Measurements from ENCODE around the gene GFRA4. TPM values are rescaled to one million over a fixed set of nuclear protein-coding genes. Genes with fewer than 3 reads are reported as not detected.
A peak's percentile ranks its signal among the peaks of the same experiment; 100 is the strongest.

GFRA4 gene
- total RNA-seq, 1 experiment from 2014 or later = not detected

GRCh38 chr20:3689978-3690377, 26.8 kb upstream of the GFRA4 start:
- ATAC-seq = no peak
- Histone ChIP-seq H3K36me3 (ENCODE audit: control insufficient read depth, insufficient read depth, low read length) (no peaks in the 10 kb centered on the region), H3K9me3 (ENCODE audit: control insufficient read depth, insufficient read depth, low read depth, low read length) (no peaks in the 10 kb centered on the region), H3K27ac (ENCODE audit: low read length) (no peak overlapping the region), H3K4me3 (ENCODE audit: low read depth in 2 of 2, low read length in 2 of 2) (no peak overlapping the region), H3K27me3 (ENCODE audit: control insufficient read depth, insufficient read depth, low read length) (no peaks in the 10 kb centered on the region), H3K4me1 (ENCODE audit: control insufficient read depth, insufficient read depth, low read length) (no peaks in the 10 kb centered on the region; the same call in 1 of the 2 replicates)
- DNase-seq (ENCODE audit: low read depth, low spot score) = no peak
- in situ Hi-C loops (cut with HindIII; ENCODE audit: low pct_unique_long_range_greater_than_20kb, low sequenced_read_pairs) (no loop called here), intact Hi-C loops (cut with micrococcal nuclease; ENCODE audit: unreplicated experiment) (no loop called here)
- BruUV-seq (replicated peaks) = no TSS peak
- ChIA-PET POLR2A (no interaction called here), CTCF (no interaction called here)
- no peak for TF ChIP-seq POLR2AphosphoS5 (IDR thresholded peaks at IDR 0.05; ENCODE audit: low read depth, low read length)

- H3K4me3 ChIP-seq (ENCODE audit: low read depth in 2 of 2, low read length in 2 of 2) = no peak overlapping the region
- in situ Hi-C loops (cut with HindIII; ENCODE audit: low pct_unique_long_range_greater_than_20kb, low sequenced_read_pairs) (no loop called here), intact Hi-C loops (cut with micrococcal nuclease; ENCODE audit: unreplicated experiment) (no loop called here)
- ChIA-PET CTCF (interaction anchor here (0.6 to 0.7 kb wide), 2 partner anchors 9 to 123 kb away, joined by 4 to 8 read pairs; no protein-coding TSS in a partner anchor), POLR2A (no interaction called here)
- no peaks in the 10 kb centered on the region for H3K9me3 ChIP-seq (ENCODE audit: control insufficient read depth, insufficient read depth, low read depth, low read length)
- DNase-seq (ENCODE audit: low read depth, low spot score) (no peak), ATAC-seq (peak; percentile 53; the same call in 1 of the 2 replicates)
- H3K27me3 ChIP-seq (ENCODE audit: control insufficient read depth, insufficient read depth, low read length) = no peaks in the 10 kb centered on the region
- no peaks in the 10 kb centered on the region; the same call in 1 of the 2 replicates for H3K4me1 ChIP-seq (ENCODE audit: control insufficient read depth, insufficient read depth, low read length)
- no peak overlapping the region for H3K27ac ChIP-seq (ENCODE audit: low read length)
- no TSS peak for BruUV-seq (replicated peaks)
- H3K36me3 ChIP-seq (ENCODE audit: control insufficient read depth, insufficient read depth, low read length) = no peaks in the 10 kb centered on the region
- TF ChIP-seq TCF7L2 (IDR thresholded peaks at IDR 0.05; ENCODE audit: low read depth, low read length) = no peak
- TF ChIP-seq POLR2AphosphoS5 (IDR thresholded peaks at IDR 0.05; ENCODE audit: low read depth, low read length) = no peak
- TF ChIP-seq, protein P1, sequence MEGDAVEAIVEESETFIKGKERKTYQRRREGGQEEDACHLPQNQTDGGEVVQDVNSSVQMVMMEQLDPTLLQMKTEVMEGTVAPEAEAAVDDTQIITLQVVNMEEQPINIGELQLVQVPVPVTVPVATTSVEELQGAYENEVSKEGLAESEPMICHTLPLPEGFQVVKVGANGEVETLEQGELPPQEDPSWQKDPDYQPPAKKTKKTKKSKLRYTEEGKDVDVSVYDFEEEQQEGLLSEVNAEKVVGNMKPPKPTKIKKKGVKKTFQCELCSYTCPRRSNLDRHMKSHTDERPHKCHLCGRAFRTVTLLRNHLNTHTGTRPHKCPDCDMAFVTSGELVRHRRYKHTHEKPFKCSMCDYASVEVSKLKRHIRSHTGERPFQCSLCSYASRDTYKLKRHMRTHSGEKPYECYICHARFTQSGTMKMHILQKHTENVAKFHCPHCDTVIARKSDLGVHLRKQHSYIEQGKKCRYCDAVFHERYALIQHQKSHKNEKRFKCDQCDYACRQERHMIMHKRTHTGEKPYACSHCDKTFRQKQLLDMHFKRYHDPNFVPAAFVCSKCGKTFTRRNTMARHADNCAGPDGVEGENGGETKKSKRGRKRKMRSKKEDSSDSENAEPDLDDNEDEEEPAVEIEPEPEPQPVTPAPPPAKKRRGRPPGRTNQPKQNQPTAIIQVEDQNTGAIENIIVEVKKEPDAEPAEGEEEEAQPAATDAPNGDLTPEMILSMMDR (IDR thresholded peaks at IDR 0.05) = no peak
- TF ChIP-seq, protein P2, sequence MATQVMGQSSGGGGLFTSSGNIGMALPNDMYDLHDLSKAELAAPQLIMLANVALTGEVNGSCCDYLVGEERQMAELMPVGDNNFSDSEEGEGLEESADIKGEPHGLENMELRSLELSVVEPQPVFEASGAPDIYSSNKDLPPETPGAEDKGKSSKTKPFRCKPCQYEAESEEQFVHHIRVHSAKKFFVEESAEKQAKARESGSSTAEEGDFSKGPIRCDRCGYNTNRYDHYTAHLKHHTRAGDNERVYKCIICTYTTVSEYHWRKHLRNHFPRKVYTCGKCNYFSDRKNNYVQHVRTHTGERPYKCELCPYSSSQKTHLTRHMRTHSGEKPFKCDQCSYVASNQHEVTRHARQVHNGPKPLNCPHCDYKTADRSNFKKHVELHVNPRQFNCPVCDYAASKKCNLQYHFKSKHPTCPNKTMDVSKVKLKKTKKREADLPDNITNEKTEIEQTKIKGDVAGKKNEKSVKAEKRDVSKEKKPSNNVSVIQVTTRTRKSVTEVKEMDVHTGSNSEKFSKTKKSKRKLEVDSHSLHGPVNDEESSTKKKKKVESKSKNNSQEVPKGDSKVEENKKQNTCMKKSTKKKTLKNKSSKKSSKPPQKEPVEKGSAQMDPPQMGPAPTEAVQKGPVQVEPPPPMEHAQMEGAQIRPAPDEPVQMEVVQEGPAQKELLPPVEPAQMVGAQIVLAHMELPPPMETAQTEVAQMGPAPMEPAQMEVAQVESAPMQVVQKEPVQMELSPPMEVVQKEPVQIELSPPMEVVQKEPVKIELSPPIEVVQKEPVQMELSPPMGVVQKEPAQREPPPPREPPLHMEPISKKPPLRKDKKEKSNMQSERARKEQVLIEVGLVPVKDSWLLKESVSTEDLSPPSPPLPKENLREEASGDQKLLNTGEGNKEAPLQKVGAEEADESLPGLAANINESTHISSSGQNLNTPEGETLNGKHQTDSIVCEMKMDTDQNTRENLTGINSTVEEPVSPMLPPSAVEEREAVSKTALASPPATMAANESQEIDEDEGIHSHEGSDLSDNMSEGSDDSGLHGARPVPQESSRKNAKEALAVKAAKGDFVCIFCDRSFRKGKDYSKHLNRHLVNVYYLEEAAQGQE (IDR thresholded peaks at IDR 0.05; ENCODE audit: insufficient read depth in 1 of 2, low read depth in 2 of 2, low read length in 1 of 2) = no peak
- TF ChIP-seq SIN3A (IDR thresholded peaks at IDR 0.05; ENCODE audit: borderline replicate concordance, insufficient read depth, low read depth, low read length) = no peak
These were observed 24.5 kb upstream of the GFRA4 start for GRCh38 chr20:3687655-3688054.

DNA sequence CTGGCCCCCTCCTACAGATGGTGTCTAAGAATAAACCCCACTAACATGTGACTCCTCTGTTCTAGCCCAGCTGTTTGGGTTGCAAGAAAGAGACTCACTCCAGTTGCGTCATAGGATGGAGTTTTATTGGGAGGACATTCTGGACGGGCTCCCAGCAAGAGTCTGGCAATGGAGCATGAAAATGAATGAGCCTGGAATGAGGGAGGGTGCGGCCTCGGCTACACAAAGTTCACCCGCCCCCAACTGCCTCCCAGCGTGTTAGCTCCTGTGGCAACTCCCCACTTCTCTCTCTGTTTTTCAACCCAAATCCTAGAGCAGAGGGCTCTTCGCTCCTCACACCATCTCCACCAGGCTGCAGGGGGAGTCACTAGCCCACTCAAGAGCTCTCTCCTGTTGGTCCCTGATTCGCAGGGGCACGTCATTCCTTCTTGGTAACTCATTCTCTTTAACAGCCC, 23.7 kb upstream of the GFRA4 start:
- TF ChIP-seq, protein P2 (IDR thresholded peaks at IDR 0.05; ENCODE audit: insufficient read depth in 1 of 2, low read depth in 2 of 2, low read length in 1 of 2) = no peak
- TF ChIP-seq SIN3A (IDR thresholded peaks at IDR 0.05; ENCODE audit: borderline replicate concordance, insufficient read depth, low read depth, low read length) (no peak), POLR2AphosphoS5 (IDR thresholded peaks at IDR 0.05; ENCODE audit: low read depth, low read length) (no peak), TCF7L2 (IDR thresholded peaks at IDR 0.05; ENCODE audit: low read depth, low read length) (no peak)
- TF ChIP-seq, protein P1 (IDR thresholded peaks at IDR 0.05) = no peak
- H3K4me3 ChIP-seq (ENCODE audit: low read depth in 2 of 2, low read length in 2 of 2) = no peak overlapping the region
- H3K4me1 ChIP-seq (ENCODE audit: control insufficient read depth, insufficient read depth, low read length) = no peaks in the 10 kb centered on the region; the same call in 1 of the 2 replicates
- H3K27me3 ChIP-seq (ENCODE audit: control insufficient read depth, insufficient read depth, low read length) = no peaks in the 10 kb centered on the region
- ChIA-PET CTCF (no interaction called here), POLR2A (no interaction called here)
- intact Hi-C loops (cut with micrococcal nuclease; ENCODE audit: unreplicated experiment) (no loop called here), in situ Hi-C loops (cut with HindIII; ENCODE audit: low pct_unique_long_range_greater_than_20kb, low sequenced_read_pairs) (no loop called here)
- H3K27ac ChIP-seq (ENCODE audit: low read length) = no peak overlapping the region
- H3K36me3 ChIP-seq (ENCODE audit: control insufficient read depth, insufficient read depth, low read length) = no peaks in the 10 kb centered on the region
- ATAC-seq = no peak
- H3K9me3 ChIP-seq (ENCODE audit: control insufficient read depth, insufficient read depth, low read depth, low read length) = no peaks in the 10 kb centered on the region
- no TSS peak for BruUV-seq (replicated peaks)
- DNase-seq (ENCODE audit: low read depth, low spot score) = no peak
